Caco-2 (cell line): ENCODE data around the gene HOXA11. TPM values are rescaled to one million over a fixed set of nuclear protein-coding genes. Genes with fewer than 3 reads are reported as not detected.

Experiments
- BruUV-seq: library from RNA; stranded (reverse); fragments of 400-500 nt; replicated peaks from 2 replicates; lab custom pipeline; 2021; lab: Mats Ljungman, UMichigan
- CTCF ChIA-PET: fragments of 300-600 bp; sonication (Branson Sonifier 250); formaldehyde crosslinking; loops from one replicate; lab custom pipeline; 2022; ENCODE audit warnings: antibody characterized with exemption; lab: Charles Lee
- POLR2A ChIA-PET: fragments of 300-600 bp; sonication (Branson Sonifier 250); formaldehyde crosslinking; loops from one replicate; lab custom pipeline; 2022; ENCODE audit warnings: antibody characterized with exemption; lab: Charles Lee
- DNase-seq, 2 experiments: peaks; one replicate each; pipeline versions ENCODE4 v3.0.0 to v3.0.0-alpha.2; 2020 to 2022
- H3K27me3 ChIP-seq: replicated peaks from 2 replicates; pipeline ENCODE4 v1.6.0; 2011; ENCODE audit warnings: low read length; ENCODE audit not compliant: control insufficient read depth, insufficient read depth
- H3K36me3 ChIP-seq: 2 replicates; pipeline ENCODE4 v1.5.1; 2011; ENCODE audit warnings: low read length; ENCODE audit not compliant: control insufficient read depth, insufficient read depth
- H3K4me1 ChIP-seq: fragments of 250-450 bp; sonication (Bioruptor Pico); 2 replicates; pipeline ENCODE4 v1.5.1; 2020; ENCODE audit warnings: mild to moderate bottlenecking
- H3K4me3 ChIP-seq: 2 replicates; pipeline ENCODE4 v1.5.1; 2011; ENCODE audit warnings: low read depth, mild to moderate bottlenecking, control low read depth, low read length
- H3K9me3 ChIP-seq: fragments of 250-450 bp; sonication (Bioruptor Pico); 2 replicates; pipeline ENCODE4 v1.5.1; 2020; ENCODE audit warnings: mild to moderate bottlenecking, moderate library complexity
- H3K27ac Mint-ChIP-seq: one replicate; pipeline ENCODE4 v1.8.0; 2022; ENCODE audit warnings: mixed read lengths; ENCODE audit not compliant: unreplicated experiment
- H3K27me3 Mint-ChIP-seq: one replicate; pipeline ENCODE4 v1.8.0; 2022; ENCODE audit warnings: mixed read lengths; ENCODE audit not compliant: insufficient read depth, unreplicated experiment
- H3K36me3 Mint-ChIP-seq: one replicate; pipeline ENCODE4 v1.8.0; 2022; ENCODE audit warnings: mild to moderate bottlenecking, mixed read lengths; ENCODE audit not compliant: insufficient read depth, unreplicated experiment
- H3K4me1 Mint-ChIP-seq: one replicate; pipeline ENCODE4 v1.8.0; 2022; ENCODE audit warnings: low read depth, mixed read lengths; ENCODE audit not compliant: unreplicated experiment
- H3K4me3 Mint-ChIP-seq: one replicate; pipeline ENCODE4 v1.8.0; 2022; ENCODE audit warnings: mild to moderate bottlenecking, moderate library complexity, mixed read lengths; ENCODE audit not compliant: unreplicated experiment
- H3K9me3 Mint-ChIP-seq: one replicate; pipeline ENCODE4 v1.8.0; 2022; ENCODE audit warnings: mixed read lengths; ENCODE audit not compliant: unreplicated experiment
- CTCF ChIP-seq, 2 experiments: fragments of 200-600 bp in 1 of 2; IDR thresholded peaks; 1 replicate in 1 of 2; 2 replicates in 1 of 2; pipeline versions ENCODE4 v1.5.1 to v1.8.0; 2011 to 2022; ENCODE audit warnings: antibody characterized with exemption in 1 of 2, control low read depth in 1 of 2, inconsistent platforms in 1 of 2, low read depth in 1 of 2, low read length in 1 of 2, mild to moderate bottlenecking in 1 of 2, moderate library complexity in 1 of 2; ENCODE audit not compliant: insufficient read depth in 1 of 2, severe bottlenecking in 1 of 2, unreplicated experiment in 1 of 2
- intact Hi-C: fragments of 100-400 bp; cut with micrococcal nuclease; formaldehyde crosslinking; loops from one replicate; pipeline ENCODE4 v1.10.0; 2022; ENCODE audit not compliant: unreplicated experiment
- total RNA-seq: library from RNA; stranded (reverse); gene quantifications from 2 replicates; pipeline ENCODE4 v1.2.3, GENCODE V29; 2022

HOXA11 gene
- total RNA-seq, 1 experiment from 2014 or later, result 0.73 TPM

- Mint-ChIP-seq H3K36me3 (peaks cover 5% of the 10 kb centered on the region), H3K4me3 (peak overlapping the region; percentile 70), H3K27me3 (no peaks in the 10 kb centered on the region), H3K9me3 (no peaks in the 10 kb centered on the region), H3K4me1 (peaks cover 3% of the 10 kb centered on the region), H3K27ac (no peak overlapping the region)
- no peak for TF ChIP-seq CTCF (IDR thresholded peaks at IDR 0.05; ENCODE audit: insufficient read depth in 1 of 2, low read depth in 1 of 2, low read length in 1 of 2, severe bottlenecking in 1 of 2, unreplicated experiment in 1 of 2)
- CTCF ChIA-PET, result no interaction called here
- H3K27me3 ChIP-seq, result no peaks in the 10 kb centered on the region
- no peaks in the 10 kb centered on the region for H3K36me3 ChIP-seq
- H3K4me1 ChIP-seq, result peaks cover 10% of the 10 kb centered on the region
- POLR2A ChIA-PET, result interaction anchor here (0.6 kb wide), 1 partner anchor 45 kb away, joined by 3 read pairs; no protein-coding TSS in a partner anchor
- no TSS peak for BruUV-seq
- intact Hi-C loops, result no loop called here
- peak overlapping the region; percentile 37 for H3K4me3 ChIP-seq
- DNase-seq, result peak in 1 of 2 experiments; percentile 63
- H3K9me3 ChIP-seq, result no peaks in the 10 kb centered on the region
Measured at GRCh38 chr7:27139334-27140125, 45.5 kb downstream of the HOXA11 start.

GRCh38 chr7:27138985-27139333 lies 46.1 kb downstream of the HOXA11 start:
- Mint-ChIP-seq H3K4me1 (peaks cover 9% of the 10 kb centered on the region), H3K27me3 (no peaks in the 10 kb centered on the region), H3K4me3 (peak overlapping the region; percentile 70), H3K27ac (no peak overlapping the region), H3K9me3 (no peaks in the 10 kb centered on the region), H3K36me3 (peaks cover 5% of the 10 kb centered on the region)
- peaks cover 14% of the 10 kb centered on the region for H3K4me1 ChIP-seq
- H3K27me3 ChIP-seq, result no peaks in the 10 kb centered on the region
- ChIA-PET POLR2A (no interaction called here), CTCF (no interaction called here)
- no TSS peak for BruUV-seq
- no peak for DNase-seq
- H3K36me3 ChIP-seq, result no peaks in the 10 kb centered on the region
- H3K9me3 ChIP-seq, result no peaks in the 10 kb centered on the region
- H3K4me3 ChIP-seq, result peak overlapping the region; percentile 37
- TF ChIP-seq CTCF (IDR thresholded peaks at IDR 0.05; ENCODE audit: insufficient read depth in 1 of 2, low read depth in 1 of 2, low read length in 1 of 2, severe bottlenecking in 1 of 2, unreplicated experiment in 1 of 2), result no peak
- intact Hi-C loops, result no loop called here

GRCh38 chr7:27138472-27138871 lies 46.6 kb downstream of the HOXA11 start:
- Histone ChIP-seq H3K27me3 (no peaks in the 10 kb centered on the region), H3K4me3 (no peak overlapping the region), H3K9me3 (no peaks in the 10 kb centered on the region), H3K4me1 (peaks cover 17% of the 10 kb centered on the region), H3K36me3 (no peaks in the 10 kb centered on the region)
- DNase-seq, result no peak
- no peak overlapping the region for H3K27ac Mint-ChIP-seq
- no peaks in the 10 kb centered on the region for H3K27me3 Mint-ChIP-seq
- no TSS peak for BruUV-seq
- ChIA-PET CTCF (no interaction called here), POLR2A (no interaction called here)
- peak overlapping the region; percentile 70 for H3K4me3 Mint-ChIP-seq
- peaks cover 14% of the 10 kb centered on the region for H3K4me1 Mint-ChIP-seq
- TF ChIP-seq CTCF (IDR thresholded peaks at IDR 0.05; ENCODE audit: insufficient read depth in 1 of 2, low read depth in 1 of 2, low read length in 1 of 2, severe bottlenecking in 1 of 2, unreplicated experiment in 1 of 2), result no peak
- H3K9me3 Mint-ChIP-seq, result no peaks in the 10 kb centered on the region
- peaks cover 5% of the 10 kb centered on the region for H3K36me3 Mint-ChIP-seq
- intact Hi-C loops, result no loop called here
